ENCODE data around the gene BNC2.

DNA sequence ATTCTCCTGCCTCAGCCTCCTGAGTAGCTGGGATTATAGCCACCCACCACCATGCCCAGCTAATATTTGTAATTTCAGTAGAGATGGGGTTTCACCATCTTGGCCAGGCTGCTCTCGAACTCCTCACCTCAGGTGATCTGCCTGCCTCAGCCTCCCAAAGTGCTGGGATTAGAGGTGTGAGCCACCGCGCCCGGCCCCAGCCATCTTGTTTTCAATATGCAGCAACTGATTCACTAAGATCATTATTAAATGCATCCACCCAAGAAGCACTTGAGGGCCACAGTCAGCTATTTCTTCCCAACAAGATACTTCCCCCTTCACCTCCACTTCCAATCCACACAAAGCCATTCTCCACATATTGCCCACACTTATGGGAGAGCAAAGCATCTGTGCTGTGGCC lies 115.8 kb downstream of the BNC2 start:
- TF ChIP-seq EZH2 (IDR thresholded peaks at IDR 0.05; ENCODE audit: insufficient read depth, poor library complexity, severe bottlenecking): no peak
- TF ChIP-seq EZH2phosphoT487 (IDR thresholded peaks at IDR 0.05; ENCODE audit: insufficient read depth, low read depth): no peak

Data from GM23248 (cell line).